ENCODE results near the gene RHOBTB3.

Gene RHOBTB3

GRCh38 chr5:95713960-95714710 is 17.0 kb upstream of the RHOBTB3 start:
- no peak for DNase-seq (ENCODE audit: low read depth in 3 of 3)

- DNase-seq (ENCODE audit: low read depth in 3 of 3): no peak
Observed at GRCh38 chr5:95715799-95716461, 15.2 kb upstream of the RHOBTB3 start.

- DNase-seq (ENCODE audit: low read depth in 3 of 3): no peak
Observed at GRCh38 chr5:95717439-95717838, 13.7 kb upstream of the RHOBTB3 start.

- no peak for DNase-seq (ENCODE audit: low read depth in 3 of 3)
Observed at GRCh38 chr5:95718203-95718602, 12.9 kb upstream of the RHOBTB3 start.

- no peak for DNase-seq (ENCODE audit: low read depth in 3 of 3)
Observed at GRCh38 chr5:95718738-95719137, 12.4 kb upstream of the RHOBTB3 start.

GRCh38 chr5:95720094-95720786 is 10.9 kb upstream of the RHOBTB3 start:
- no peak for DNase-seq (ENCODE audit: low read depth in 3 of 3)

GRCh38 chr5:95721582-95722295 is 9.4 kb upstream of the RHOBTB3 start:
- DNase-seq (ENCODE audit: low read depth in 3 of 3): no peak

- DNase-seq (ENCODE audit: low read depth in 3 of 3): no peak
Observed at GRCh38 chr5:95723632-95724369, 7.3 kb upstream of the RHOBTB3 start.

- DNase-seq (ENCODE audit: low read depth in 3 of 3): no peak
Observed at GRCh38 chr5:95725071-95725820, 5.9 kb upstream of the RHOBTB3 start.

- no peak for DNase-seq (ENCODE audit: low read depth in 3 of 3)
Observed at GRCh38 chr5:95725937-95726810, 5.0 kb upstream of the RHOBTB3 start.

GRCh38 chr5:95726811-95727763 is 4.0 kb upstream of the RHOBTB3 start:
- no peak for DNase-seq (ENCODE audit: low read depth in 3 of 3)

- no peak for DNase-seq (ENCODE audit: low read depth in 3 of 3)
Observed at GRCh38 chr5:95727764-95728191, 3.4 kb upstream of the RHOBTB3 start.

- DNase-seq (ENCODE audit: low read depth in 3 of 3): no peak
Observed at GRCh38 chr5:95728494-95729114, 2.5 kb upstream of the RHOBTB3 start.

GRCh38 chr5:95729115-95730010 is 1.8 kb upstream of the RHOBTB3 start:
- no peak for DNase-seq (ENCODE audit: low read depth in 3 of 3)

- no peak for DNase-seq (ENCODE audit: low read depth in 3 of 3)
Observed at GRCh38 chr5:95730011-95730700, 980 bp upstream of the RHOBTB3 start.

Measured in stimulated activated CD4-positive, alpha-beta T cell treated with anti-CD3 and anti-CD28 coated beads, TNF-alpha, amount 100 ng/mL, for 4 hours (primary cell).